ENCODE data around the gene RUNX2. TPM values are rescaled to one million over a fixed set of nuclear protein-coding genes. Genes with fewer than 3 reads are reported as not detected.

Gene RUNX2
- polyA plus RNA-seq, 1 donor from 2014 or later: not detected

- TF ChIP-seq SMC3 (conservative IDR thresholded peaks at IDR 0.05; ENCODE audit: poor library complexity) (no peak), TAF1 (IDR thresholded peaks at IDR 0.05; ENCODE audit: low read depth) (no peak), REST (IDR thresholded peaks at IDR 0.05; ENCODE audit: borderline replicate concordance) (no peak)
- Histone ChIP-seq H3K36me3 (ENCODE audit: insufficient read depth, low read length) (no peaks in the 10 kb centered on the region), H3K27ac (ENCODE audit: low read length) (no peak overlapping the region), H3K9ac (ENCODE audit: low read length) (no peak overlapping the region), H3K27me3 (ENCODE audit: insufficient read depth, low read depth, low read length) (no peaks in the 10 kb centered on the region), H3K9me2 (ENCODE audit: insufficient read depth, low read length) (no peaks in the 10 kb centered on the region), H3K79me2 (replicated peaks; ENCODE audit: insufficient read depth, low read length) (no peaks in the 10 kb centered on the region), H3K9me3 (ENCODE audit: low read length) (no peaks in the 10 kb centered on the region), H2AFZ (ENCODE audit: low read depth, low read length) (no peak overlapping the region), H3K4me3 (ENCODE audit: low read length) (no peak overlapping the region), H3K4me2 (ENCODE audit: low read length) (no peak overlapping the region), H3F3A (ENCODE audit: insufficient read depth, low read length, poor library complexity, severe bottlenecking) (no peaks in the 10 kb centered on the region), H4K20me1 (ENCODE audit: insufficient read depth) (no peaks in the 10 kb centered on the region)
Observed at GRCh38 chr6:45613656-45614055, 285.5 kb downstream of the RUNX2 start.

- Histone ChIP-seq H3K9ac (ENCODE audit: low read length) (no peak overlapping the region), H3K9me3 (ENCODE audit: low read length) (no peaks in the 10 kb centered on the region)
Observed at GRCh38 chr6:45614488-45615285, 286.6 kb downstream of the RUNX2 start.

More at GRCh38 chr6:45614488-45615285, 286.6 kb downstream of the RUNX2 start:
- Histone ChIP-seq H3F3A (ENCODE audit: insufficient read depth, low read length, poor library complexity, severe bottlenecking) (no peaks in the 10 kb centered on the region), H3K9me2 (ENCODE audit: insufficient read depth, low read length) (no peaks in the 10 kb centered on the region), H3K36me3 (ENCODE audit: insufficient read depth, low read length) (no peaks in the 10 kb centered on the region), H3K27me3 (ENCODE audit: insufficient read depth, low read depth, low read length) (no peaks in the 10 kb centered on the region), H3K79me2 (replicated peaks; ENCODE audit: insufficient read depth, low read length) (no peaks in the 10 kb centered on the region), H3K4me2 (ENCODE audit: low read length) (no peak overlapping the region), H3K27ac (ENCODE audit: low read length) (no peak overlapping the region), H4K20me1 (ENCODE audit: insufficient read depth) (no peaks in the 10 kb centered on the region), H2AFZ (ENCODE audit: low read depth, low read length) (no peak overlapping the region), H3K4me3 (ENCODE audit: low read length) (no peak overlapping the region)
- TF ChIP-seq TAF1 (IDR thresholded peaks at IDR 0.05; ENCODE audit: low read depth) (no peak), EP300 (conservative IDR thresholded peaks at IDR 0.05; ENCODE audit: poor library complexity, severe bottlenecking) (no peak), EZH2 (IDR thresholded peaks at IDR 0.05; ENCODE audit: borderline replicate concordance, insufficient read depth, low read length, poor library complexity, severe bottlenecking) (no peak), POLR2AphosphoS5 (IDR thresholded peaks at IDR 0.05) (no peak), RAD21 (conservative IDR thresholded peaks at IDR 0.05) (no peak), MXI1 (conservative IDR thresholded peaks at IDR 0.05; ENCODE audit: poor library complexity, severe bottlenecking) (no peak), REST (IDR thresholded peaks at IDR 0.05; ENCODE audit: borderline replicate concordance) (no peak), SMC3 (conservative IDR thresholded peaks at IDR 0.05; ENCODE audit: poor library complexity) (no peak), CTCF (IDR thresholded peaks at IDR 0.05; ENCODE audit: poor library complexity, severe bottlenecking) (no peak)
